HG03432 (cell line): ENCODE results near the gene FAM20C.
"Not testable (repeated sequence)": the region's sequence is repeated elsewhere in the genome, so short reads cannot be mapped to it uniquely, and the experiment has no call there.

Source experiments
- ATAC-seq: cut with Tn5 transposase; IDR thresholded peaks from one replicate; pipeline ENCODE4 v1.9.1; 2021; ENCODE audit warnings: mild to moderate bottlenecking, moderate library complexity; ENCODE audit not compliant: unreplicated experiment

FAM20C gene

DNA sequence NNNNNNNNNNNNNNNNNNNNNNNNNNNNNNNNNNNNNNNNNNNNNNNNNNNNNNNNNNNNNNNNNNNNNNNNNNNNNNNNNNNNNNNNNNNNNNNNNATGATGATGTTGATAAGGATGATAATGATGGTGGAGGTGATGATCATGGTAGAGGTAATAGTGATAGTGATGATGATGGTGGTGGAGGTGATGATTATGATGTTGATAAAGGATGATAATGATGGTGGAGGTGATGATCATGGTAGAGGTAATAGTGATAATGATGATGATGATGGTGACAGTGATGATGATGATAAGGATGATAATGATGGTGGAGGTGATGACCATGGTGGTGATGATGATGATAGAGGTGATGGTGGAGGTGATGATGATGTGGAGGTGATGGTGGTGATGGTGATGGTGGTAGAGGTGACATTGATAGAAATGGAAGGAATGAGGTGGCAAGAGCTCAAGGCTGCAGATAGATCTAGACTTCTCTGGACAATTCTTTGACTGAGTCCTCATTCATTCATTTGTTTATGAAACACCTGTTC is 47.8 kb downstream of the FAM20C start:
- ATAC-seq: no peak

GRCh38 chr7:240887-241421 is 48.6 kb downstream of the FAM20C start:
- no peak for ATAC-seq

DNA sequence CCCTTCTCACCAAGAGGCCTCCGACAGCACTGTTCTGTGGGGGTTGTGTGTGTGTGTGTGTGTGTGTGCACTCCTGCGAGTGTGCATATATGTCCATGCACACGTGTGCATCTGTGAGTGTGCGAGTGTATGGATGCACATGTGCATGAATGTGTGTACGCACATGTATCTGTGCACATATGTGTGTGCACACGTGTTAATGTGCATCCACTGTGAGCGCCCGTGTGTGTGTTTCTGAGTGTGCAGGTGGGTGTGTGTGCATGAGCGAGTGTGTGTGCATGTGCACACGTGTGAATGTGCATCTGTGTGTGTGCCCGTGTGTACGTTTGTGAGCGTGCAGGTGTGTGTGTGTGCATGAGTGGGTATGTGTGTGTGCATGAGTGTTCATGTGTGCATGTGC is 49.1 kb downstream of the FAM20C start:
- ATAC-seq: no peak

GRCh38 chr7:242826-243579 is 50.6 kb downstream of the FAM20C start:
- not testable (repeated sequence) for ATAC-seq

DNA sequence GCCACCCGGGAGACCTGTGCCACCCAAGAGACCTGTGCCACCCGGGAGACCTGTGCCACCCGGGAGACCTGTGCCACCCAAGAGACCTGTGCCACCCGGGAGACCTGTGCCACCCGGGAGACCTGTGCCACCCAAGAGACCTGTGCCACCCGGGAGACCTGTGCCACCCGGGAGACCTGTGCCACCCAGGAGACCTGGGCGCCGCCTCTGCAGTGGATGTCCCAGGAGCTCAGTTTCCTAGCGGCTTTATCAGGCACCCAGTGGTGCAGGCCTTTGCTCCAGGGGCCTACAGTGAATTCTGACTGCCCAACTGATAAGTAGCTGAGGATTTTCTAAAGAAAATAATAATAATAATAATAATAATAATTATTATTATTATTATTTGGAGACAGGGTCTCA is 51.2 kb downstream of the FAM20C start:
- not testable (repeated sequence) for ATAC-seq

DNA sequence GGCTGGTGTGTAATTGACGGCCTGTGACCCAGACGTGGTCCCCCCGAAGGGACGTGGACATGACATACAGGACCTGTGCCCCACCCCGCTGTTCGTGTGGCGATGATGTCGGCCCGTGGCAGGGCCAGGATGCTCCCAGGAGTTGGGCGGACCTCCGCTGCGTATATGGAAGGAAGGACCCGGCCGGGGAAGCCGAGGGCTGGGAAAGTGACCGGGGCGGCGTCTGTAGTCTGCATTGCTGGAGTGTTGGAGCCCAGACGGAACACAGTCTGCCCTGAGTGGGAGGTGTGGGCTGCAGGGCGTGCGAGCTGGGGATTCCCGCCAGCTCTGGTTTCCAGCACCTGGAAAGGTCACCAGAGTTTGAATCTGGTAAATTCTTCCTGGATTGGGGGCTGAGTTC is 52.6 kb downstream of the FAM20C start:
- ATAC-seq: no peak

- ATAC-seq: no peak
Observed at GRCh38 chr7:245574-246295, 53.4 kb downstream of the FAM20C start.

- no peak for ATAC-seq
Observed at GRCh38 chr7:246451-246850, 54.1 kb downstream of the FAM20C start.

DNA sequence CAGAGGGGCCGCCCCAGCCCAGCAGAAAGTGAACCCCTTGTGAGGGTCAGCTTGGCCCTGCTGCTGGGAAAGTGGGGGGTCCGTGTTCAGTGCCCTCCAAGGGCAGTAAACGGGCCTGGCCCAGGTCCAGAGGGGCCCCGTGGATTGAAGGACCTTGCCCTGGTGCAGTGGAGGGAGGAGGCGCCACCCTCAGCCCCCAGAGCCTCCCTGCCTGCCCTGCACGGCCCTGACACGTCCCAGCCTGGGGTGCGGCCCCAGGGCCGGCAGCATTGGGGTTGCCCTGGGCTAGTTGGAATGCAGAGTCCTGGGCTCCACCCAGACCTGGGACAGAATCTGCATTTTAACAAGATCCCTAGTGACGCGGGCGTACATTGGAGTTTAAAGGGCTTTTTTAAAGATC is 54.8 kb downstream of the FAM20C start:
- no peak for ATAC-seq

GRCh38 chr7:247636-248035 is 55.3 kb downstream of the FAM20C start:
- no peak for ATAC-seq

DNA sequence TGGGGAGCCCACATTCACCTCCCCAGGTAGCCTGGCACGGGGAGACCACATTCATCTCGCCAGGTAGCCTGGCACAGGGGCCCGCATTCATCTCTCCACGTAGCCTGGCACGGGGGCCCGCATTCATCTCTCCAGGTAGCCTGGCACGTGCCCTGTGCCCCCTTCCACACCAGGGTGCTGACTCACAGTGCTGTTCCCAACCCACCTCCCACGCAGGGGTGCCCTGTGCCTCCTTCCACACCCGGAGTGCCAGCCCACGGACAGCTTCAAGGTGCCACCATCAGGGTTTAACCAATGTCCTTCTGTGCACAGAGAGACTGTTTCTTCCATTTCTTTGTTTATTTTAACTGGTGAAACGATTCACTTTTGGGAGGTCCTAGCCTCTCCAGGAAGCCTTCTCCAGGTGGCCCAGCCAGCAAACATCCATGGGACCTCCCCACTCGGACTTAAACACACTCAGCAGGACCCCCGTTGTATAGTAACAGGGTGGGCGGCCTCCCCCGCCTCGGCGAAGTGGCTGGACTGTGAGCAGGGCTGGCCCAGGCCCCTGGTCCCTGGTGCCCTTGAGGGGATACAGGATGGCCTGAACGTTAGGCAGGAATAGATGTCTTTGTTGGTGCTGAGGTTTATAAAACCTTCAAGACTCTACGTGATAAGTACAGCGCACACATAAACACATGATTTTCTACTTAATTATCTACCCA is 56.5 kb downstream of the FAM20C start:
- ATAC-seq: no peak

GRCh38 chr7:249989-250388 is 57.6 kb downstream of the FAM20C start:
- ATAC-seq: no peak

DNA sequence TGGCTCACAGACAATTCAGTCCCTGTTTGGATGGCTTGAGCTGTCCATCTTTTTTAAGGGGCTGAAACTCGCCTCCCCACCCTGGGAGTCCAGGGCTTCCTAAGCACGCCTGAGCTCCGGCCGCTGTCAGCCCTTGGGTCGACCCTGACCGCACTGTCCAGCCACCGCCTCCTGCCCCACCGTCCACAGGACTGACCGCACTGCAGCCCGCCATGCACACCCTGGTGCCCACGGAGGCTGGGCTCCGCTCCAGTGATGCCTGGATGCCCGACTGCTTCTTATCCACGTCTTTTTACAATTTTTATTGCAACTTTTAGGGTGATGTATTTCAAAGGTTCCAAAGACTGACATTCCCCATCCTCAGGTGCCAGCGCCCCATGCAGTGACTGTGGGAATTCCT is 58.2 kb downstream of the FAM20C start:
- ATAC-seq: no peak

GRCh38 chr7:251005-251404 is 58.6 kb downstream of the FAM20C start:
- ATAC-seq: no peak

DNA sequence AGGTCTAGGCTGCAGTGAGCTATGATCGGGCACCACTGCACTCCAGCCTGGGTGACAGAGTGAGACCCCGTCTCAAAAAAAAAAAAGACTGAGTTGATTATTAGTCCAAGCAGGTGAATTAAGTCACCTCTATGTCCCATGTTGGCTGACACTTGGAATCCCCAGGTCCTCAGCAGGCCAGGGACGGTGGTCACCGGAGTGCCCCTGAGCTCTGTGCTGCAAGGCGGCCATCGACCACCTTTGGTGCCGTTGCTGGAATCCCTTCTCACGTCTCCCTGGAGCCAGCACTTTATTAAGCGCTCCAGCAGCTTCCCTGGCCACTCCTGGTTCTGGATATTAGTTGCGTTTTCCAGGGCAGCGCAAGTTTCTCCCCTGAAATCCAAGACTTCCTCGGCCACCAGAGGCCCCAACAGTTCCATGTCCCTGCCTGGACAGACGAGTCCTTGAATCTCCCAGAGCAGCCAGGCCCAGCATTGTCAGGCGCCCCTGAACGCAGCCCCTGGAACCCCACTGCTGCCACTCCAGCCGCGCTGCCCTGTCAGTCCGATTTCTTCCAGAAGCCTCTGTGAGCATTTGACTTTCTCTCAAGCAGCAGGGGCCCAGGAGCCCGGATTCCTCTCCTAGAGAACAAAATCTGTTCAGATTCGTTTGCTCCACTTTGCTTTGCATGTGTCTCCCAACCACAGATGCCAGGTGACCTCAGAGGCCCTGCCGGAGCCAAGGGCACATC is 59.2 kb downstream of the FAM20C start:
- no peak for ATAC-seq

GRCh38 chr7:252216-252965 is 60.0 kb downstream of the FAM20C start:
- no peak for ATAC-seq

DNA sequence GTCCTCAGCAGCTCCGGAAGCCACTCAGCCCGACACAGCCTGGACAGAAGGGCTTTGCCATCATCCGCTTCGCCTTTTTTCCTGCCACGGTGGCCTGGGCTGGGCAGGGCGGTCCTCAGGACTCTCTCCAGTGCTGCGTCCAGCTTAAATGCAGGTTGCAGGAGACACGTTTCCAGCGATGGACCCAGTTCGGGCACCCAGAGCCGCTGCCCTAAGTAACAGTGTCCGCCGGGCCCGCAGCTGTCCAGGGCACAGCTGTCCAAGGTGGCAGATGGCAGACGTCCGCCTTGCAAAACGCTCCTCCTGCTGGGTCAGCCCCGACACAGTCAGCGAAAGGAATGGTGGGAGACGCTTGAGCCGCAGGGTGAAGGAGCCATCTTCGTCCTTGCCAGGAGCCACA is 60.6 kb downstream of the FAM20C start:
- ATAC-seq: no peak

- ATAC-seq: no peak
Observed at GRCh38 chr7:253581-254336, 61.4 kb downstream of the FAM20C start.

- ATAC-seq: no peak
Observed at GRCh38 chr7:254337-255037, 62.1 kb downstream of the FAM20C start.
